Ramos (cell line): ENCODE measurements around the gene SLC14A1.

Experiments
- in situ Hi-C: fragments of 300-500 bp; cut with MboI; formaldehyde crosslinking; loops from one replicate; pipeline ENCODE4 v1.14.3; 2022; ENCODE audit warnings: low sequenced_read_pairs; ENCODE audit not compliant: unreplicated experiment

Gene SLC14A1

DNA sequence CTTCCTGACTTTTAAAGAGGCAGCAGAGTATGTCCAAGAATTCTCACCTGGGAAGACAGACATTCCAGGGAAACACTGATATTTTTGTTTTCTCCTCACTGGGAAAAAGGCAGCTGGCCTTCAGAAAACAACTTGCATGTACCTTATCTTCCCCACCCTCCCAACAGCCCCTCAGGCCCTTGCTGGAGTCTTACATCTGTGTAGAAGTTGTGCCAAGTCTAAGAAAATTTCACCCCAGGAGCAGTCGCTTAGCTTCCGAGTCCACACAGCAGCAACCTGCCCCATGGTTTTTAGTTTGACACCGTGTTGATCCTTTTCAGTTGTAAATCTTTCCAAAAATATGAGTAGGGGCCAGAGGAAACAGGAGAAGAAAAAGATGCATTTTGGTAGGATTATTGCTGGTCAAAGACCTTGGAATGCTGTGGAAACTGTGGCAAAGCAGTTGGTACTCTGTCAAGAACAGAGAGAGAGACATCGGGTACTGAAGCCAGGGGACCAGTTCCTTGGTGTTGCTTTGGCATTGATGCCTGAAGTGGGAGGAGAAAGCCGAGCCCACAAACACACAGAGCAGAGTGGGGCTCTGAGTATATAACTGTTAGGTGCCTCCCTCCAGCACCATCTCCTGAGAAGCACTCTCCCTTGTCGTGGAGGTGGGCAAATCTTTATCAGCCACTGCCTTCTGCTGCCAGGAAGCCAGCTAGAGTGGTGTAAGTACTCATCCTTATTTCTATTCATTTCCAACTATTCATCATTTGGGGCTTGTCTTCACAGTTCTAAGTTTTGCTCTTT, at the start of gene SLC14A1:
Gene SLC14A1 (plus strand): TSS at position 615 of the 789 bp plus-strand sequence. CDS start 6,140 bp downstream, outside the sequence.
- in situ Hi-C loops, result no loop called here

DNA sequence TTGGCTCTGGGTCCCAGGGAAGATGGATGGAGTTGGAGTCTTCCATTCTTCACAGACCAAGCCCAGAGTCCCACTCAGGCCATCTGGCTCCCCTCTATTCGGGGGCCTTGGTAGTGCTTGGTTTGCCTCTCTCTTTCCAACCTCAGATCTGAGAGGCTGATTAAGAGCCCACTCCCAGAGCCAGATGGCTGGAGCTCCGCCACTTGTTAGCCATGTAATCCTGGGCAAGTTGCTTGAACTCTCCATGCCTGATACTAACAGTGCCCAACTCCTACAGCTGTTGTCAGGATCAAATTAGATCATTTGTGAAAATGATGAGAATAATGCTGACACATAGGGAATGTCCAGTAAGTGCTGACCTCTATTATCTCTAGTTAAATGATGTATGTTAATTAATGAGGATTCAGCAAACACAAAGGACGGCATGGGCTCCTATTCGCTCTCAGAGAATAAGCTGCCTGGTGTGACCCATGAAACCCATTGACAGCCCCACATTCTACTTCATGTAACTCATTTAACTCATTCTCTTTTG, 46.6 kb upstream of the SLC14A1 start:
- in situ Hi-C loops, result loop anchor here (10.0 kb wide), 1 partner anchor 397 kb away; the partner anchor contains the start of gene PSTPIP2

DNA sequence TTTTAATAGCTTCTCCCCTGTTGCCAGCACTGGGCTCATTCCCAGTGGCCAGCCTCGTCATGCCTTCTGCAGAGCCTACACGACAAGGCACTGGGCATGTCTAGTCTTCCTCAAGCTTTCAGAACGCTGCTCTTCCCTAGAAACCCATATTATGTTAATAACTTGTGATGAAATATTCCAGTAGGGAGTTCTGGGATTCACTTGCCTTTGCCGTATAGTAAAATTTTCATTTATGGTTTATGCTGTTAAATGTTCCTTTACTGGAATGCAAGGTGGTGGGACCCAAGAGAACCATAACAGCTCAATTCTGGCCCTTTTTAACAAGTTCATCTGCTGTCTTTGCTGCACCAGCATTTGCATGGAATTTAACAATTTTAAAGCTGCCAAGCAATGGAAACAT, 45.5 kb upstream of the SLC14A1 start:
- in situ Hi-C loops, result loop anchor here (10.0 kb wide), 1 partner anchor 396 kb away; the partner anchor contains the start of gene PSTPIP2

DNA sequence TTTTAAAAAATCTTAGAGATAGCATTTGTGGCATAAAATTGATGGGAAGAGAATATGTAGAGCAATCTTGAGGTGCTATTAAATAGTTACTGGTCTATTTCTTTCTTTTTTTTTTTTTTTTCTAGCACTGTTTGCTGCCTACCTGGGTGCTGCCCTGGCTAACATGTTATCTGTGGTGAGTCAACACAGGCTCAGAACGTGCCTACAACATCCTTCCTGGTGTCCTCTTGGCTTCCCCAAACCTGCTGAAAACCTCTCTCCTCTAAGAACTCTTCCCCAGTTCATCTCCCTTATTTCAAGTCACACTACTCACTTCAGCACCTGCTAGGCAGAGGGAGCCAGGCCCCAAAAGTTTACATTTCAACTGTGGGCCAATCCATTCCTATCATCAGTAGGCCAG, 45.1 kb upstream of the SLC14A1 start:
- in situ Hi-C loops, result loop anchor here (10.0 kb wide), 1 partner anchor 396 kb away; the partner anchor contains the start of gene PSTPIP2

DNA sequence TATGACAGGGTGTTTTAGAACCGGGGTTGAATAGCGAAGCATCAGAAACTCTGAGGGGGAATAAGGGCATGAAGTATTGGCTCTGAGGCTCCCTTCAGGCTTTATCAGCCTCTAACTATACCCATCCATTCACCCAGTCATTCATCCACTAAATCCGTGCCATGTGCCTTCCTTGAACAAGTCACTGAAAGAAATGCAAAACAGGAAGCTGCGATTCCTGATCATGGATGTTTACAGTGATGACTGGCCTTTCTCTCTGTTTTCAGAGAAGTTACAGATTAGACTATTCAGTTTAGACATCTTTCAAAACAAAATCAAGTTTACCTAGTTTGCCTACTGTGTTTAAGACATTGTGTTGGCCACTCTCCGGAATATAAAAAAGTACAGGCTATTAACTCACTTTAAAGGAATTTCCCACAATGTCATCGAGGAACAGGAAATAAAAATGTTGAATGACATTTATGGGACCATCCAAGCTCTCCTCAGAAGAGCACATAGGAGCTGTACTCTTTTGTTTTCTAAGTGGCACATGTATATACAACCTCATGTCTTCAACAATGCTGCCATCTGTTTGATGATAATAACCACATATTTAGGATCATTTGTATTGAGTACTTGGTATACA, 43.8 kb upstream of the SLC14A1 start:
- in situ Hi-C loops, result no loop called here

DNA sequence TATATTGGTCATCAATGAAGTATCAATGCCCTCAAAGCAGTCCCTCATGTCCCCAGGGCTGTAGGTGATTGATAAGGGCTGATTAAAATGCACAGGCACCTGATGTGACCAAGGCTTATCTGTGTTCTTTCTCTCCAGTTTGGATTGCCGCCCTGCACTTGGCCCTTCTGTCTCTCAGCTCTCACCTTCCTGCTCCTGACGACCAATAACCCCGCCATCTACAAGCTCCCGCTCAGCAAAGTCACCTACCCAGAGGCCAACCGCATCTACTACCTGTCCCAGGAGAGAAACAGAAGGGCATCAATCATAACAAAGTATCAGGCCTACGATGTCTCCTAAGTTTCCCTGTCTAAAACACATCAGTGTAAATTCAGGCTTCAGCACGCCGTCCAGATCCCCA, 41.8 kb upstream of the SLC14A1 start:
- in situ Hi-C loops, result no loop called here

DNA sequence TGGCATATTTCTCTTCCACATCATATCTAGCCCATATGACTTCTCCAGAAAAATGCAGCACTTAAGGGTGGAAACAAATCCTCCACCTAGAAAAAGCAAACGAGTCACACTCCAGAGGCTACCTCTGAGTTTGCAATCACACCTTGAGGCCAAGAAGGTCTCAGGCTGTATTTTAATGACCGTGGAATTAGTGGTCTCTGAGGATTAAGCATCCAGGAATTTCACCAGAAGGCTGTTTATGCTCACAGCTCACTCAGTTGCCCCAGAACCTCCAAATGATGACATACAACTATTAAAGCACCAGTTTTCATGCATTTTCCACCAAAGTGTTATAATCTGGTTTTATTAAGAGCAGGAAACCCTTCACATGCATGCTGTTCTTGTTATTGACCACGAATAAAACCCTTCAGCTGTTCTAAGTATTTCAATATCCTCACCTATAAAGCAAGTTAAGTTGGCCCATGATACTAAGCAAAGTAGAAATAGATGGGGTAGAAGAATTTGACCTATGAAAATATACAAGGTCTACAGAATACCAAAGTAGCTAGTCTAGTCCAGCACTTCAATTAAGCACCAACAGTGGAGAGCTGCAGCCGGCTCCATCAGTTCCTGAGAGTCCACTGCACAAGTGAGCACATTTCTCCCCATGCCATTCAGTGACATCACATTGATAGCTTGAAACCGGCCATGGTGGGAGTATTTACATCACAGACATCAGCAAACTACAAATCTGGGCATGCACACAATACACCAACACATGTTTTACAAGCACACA, 39.5 kb upstream of the SLC14A1 start:
- in situ Hi-C loops, result no loop called here

DNA sequence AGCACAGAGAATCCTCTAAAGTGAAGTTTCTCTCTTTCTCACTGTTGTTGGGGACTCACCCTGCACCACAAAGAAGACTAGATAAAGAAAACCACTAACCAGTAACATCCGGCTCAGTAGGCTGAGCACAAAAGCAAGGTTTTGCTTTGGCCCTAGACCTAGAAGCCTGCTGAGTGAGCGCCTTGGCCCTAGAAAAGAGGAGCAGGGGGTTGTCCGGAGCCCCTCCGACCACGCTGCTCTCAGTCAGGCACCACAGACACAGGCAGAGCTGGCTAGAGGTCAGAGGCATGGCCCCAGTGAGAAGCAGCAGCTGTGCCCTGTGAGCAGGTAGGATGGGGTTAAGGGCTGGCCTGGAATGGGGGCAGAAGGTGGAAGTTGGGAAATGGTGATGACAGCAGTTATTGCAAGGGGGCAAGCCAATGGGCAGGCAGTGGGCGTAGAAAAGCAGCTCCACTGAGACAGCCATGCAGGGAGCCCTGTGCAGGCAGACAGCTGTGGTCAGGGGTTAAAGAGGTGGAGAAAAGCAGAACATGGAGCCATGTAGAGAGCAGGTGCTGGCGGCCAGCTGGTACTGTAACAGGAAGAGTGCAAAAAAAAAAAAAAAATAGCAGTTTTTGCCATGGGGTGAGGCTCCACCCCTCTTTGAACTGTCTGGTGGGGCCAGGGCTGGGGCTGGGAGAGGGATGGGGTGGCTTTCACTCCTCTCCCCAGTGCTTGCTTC, 36.9 kb upstream of the SLC14A1 start:
- in situ Hi-C loops, result no loop called here

DNA sequence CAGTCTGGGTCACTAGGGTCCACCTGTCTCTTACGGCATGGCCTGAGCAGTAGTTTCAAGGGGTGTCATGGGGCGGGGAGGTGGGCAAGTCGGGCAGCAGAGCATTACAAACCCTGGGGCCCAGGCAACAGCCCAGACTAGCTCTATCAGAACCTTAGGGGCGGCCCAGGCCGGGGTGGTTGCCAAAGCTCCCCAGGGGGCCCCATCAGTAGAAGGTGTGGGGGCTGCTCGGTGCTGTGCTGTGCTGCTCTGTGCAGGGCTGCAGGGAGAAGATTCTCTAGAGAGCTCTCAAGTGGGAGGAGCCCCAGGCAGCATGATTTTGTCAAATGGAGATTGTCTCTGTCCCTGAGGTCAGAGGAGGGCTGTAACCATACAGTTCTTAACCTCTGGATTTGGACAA, 36.4 kb upstream of the SLC14A1 start:
- in situ Hi-C loops, result no loop called here

DNA sequence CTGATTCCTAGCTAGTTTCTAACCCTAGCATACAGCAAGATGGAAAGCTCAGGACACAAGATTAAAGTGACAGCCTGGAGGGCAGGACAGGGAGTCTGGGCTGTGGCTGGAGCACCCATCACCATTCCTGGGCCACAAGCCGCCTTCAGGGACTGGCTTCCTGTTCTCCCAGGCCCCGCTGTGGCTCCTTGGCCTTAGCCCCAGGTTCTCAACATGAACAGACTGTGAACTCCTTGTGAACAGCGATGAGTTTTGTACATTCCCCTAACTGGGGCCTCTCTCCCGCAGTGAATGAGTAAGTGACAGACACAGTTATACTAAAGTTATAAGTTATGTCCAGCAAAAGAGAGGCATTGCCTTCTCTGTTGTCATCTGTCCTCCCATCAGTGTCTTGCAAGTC, 35.9 kb upstream of the SLC14A1 start:
- in situ Hi-C loops, result no loop called here

DNA sequence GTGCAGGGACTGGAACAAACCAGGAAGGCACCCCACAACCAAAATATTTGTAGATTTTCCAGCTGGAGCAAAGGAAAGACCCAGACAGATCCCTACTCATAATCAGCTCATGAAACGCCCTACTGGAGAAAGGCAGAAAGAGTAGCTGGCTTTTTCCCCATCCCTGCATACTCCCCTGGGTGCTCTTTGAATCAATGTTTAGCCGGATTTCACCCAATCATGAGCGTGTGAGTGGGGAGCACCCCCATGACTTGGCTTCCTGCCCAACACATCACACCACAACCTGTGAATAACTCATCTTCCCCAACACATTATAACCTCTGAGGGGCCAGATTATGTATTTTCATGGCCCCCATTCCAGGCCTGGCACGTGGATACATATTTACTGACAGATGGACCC, 35.1 kb upstream of the SLC14A1 start:
- in situ Hi-C loops, result no loop called here

DNA sequence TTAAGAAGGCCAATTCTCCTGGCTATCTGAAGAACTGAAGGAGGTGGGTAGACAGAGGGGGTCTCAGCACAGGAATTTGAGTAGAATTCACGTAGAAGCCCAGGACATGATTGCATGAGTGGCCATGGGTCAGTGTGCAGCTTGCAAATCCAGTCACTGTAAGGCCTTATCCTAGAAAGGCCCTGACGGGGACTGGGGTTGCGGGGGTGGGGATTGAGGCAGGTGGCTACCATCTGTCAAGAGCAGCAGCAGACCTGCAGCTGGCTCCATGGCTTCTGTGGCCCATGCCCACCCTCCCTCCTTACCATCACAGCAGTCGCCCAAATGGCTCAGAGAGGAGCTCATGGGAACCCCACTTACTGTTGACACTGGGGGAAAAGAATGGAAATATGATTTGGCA, 34.6 kb upstream of the SLC14A1 start:
- in situ Hi-C loops, result no loop called here

DNA sequence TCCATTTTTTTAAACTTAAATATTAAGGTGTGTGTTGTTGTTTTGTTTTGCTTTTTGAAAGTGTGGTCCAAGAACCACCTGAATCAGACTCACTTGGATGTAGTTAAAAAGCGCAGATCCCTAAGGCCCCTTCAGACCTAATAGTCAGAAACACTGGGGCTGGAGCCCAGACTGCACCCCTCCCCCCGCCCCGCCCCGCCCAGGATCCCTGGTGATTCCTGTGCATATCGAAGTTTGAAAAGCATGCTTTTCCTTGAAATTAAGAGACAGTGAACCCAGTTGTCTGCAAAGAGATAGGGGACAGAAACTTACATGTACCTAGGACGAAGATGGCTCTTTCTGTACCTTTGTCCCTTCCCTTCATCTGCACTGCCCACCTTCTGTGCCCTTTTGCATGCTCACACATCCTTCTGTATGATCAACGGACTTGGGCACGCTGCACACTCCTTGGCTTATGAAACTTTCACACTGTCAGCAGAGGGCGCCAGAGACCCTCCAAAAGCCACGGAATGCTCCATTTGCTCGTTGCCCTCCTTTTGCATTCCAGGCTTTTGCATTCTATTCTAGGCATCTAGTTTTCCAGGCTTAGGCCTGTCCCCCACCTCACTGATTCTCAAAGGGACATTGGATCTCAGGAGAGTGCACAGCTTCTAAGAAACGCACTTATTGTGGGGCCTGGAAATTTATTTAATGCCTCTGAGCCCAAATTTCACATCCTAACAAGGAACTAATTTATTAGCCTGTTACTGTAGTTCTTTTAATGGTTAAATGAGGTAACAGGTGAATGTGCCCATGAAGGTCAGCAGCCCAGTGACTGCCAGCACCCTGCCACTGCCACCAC, 32.8 kb upstream of the SLC14A1 start:
- in situ Hi-C loops, result no loop called here

DNA sequence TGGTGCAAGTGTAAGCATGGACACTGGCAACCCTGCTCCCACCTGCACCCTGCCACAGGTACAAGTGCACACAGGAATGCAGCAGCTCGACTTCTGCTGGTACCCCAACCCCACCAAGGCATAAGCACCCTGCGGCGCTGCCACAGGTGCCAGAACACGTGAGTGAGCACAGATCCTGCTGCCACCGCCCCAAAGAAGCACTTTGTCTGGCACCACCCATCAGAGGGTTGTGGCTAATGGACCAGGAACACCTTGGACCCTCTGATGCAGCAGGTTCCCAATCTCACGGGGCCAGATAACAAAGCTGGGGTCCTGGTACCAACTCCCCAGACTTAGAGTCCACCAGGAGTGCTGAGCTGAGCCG, 32.2 kb upstream of the SLC14A1 start:
- in situ Hi-C loops, result no loop called here

DNA sequence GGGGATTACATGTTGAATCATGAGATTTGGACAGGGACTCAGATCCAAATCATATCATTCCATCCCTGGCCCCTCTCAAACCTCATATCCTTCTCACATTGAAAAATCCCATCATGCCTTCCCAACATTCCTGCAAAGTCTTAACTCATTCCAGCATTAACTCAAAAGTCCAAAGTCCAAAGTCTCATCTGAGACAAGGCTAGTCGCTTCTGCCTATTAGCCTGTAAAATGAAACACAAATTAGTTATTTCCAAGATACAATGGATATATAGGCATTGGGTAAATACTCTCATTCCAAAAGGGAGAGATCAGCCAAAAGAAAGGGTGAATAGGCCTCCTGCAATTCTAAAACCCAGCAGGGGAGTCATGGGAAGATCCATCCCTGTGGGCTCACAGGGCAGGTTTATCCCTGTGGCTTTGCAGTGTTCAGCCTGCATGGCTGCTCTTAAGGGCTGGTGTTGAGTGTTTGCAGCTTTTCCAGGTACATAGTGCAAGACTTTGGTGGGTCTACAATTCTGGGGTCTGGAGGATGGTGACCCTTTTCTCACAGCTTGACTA, 21.2 kb upstream of the SLC14A1 start:
- in situ Hi-C loops, result no loop called here

DNA sequence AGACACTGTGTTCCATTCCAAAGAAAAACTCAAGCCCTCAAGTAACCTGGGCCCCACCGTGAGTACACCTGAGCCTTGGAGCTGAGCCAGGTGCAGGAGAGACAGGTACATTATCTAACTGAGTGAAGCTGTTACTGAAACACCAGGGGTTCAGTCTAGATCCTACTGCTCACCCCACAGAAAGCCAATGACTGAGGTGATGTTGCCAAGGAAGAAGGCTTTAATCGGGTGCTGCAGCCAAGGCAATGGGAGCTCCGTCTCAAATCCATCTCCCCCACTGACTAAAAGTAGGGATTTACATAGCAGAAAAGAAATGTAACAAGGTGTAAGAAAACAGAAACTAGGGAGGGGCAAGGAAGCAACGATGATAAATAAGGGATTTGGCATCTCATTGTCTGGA, 15.2 kb upstream of the SLC14A1 start:
- in situ Hi-C loops, result no loop called here

DNA sequence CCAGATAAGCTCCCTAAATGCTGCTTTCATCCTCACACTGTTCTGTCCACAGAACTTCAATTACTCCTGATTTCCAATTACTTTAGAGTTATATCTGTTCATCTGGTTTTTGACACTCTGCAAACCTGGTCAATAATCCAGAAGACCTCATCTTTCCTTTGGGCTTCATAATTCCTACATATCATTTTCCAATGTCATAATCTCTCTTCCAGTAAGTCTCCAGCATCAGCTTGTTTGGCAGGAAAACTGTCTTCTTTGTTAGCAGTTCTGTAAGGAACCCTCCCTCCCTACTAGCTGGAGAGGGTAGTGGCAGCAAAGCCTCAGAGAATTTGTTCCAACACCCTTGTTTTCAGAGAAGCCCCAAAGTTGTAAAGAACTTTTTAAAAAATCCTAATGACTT, 11.9 kb upstream of the SLC14A1 start:
- in situ Hi-C loops, result loop anchor here (10.0 kb wide), 1 partner anchor 173 kb away; no protein-coding TSS in a partner anchor

DNA sequence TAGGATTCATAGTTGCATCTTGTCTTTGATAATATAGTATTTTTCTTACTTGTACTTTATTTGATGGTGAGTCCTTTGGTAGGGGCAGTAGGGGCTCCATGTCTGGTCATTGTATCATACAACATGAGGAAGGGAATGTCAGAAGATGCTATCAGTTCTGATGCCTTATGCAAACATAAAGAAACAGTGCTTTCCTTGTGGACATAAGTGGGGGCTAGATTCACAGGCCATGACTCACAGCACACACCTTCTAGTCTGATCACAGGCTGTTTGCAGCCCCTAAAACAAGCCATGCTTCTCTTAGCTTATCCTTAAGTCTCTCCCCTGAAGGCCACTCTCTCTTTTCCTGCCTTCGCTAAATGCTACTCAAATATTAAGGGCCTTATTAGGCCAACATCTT, 10.7 kb upstream of the SLC14A1 start:
- in situ Hi-C loops, result loop anchor here (10.0 kb wide), 1 partner anchor 172 kb away; no protein-coding TSS in a partner anchor
